PC-9 (cell line): ENCODE results near the gene PTPN18. TPM values are rescaled to one million over a fixed set of nuclear protein-coding genes. Genes with fewer than 3 reads are reported as not detected.

Source experiments
- BruUV-seq: library from RNA; stranded (reverse); fragments of 400-500 nt; replicated peaks from 2 replicates; lab custom pipeline; 2021; lab: Mats Ljungman, UMichigan
- CTCF ChIA-PET: fragments of 300-600 bp; sonication (Branson Sonifier 250); formaldehyde crosslinking; loops from one replicate; lab custom pipeline; 2022; ENCODE audit warnings: antibody characterized with exemption; lab: Charles Lee
- POLR2A ChIA-PET: fragments of 300-600 bp; sonication (Branson Sonifier 250); formaldehyde crosslinking; loops from one replicate; lab custom pipeline; 2022; ENCODE audit warnings: antibody characterized with exemption; ENCODE audit not compliant: unreplicated experiment; lab: Charles Lee
- DNase-seq, 2 experiments: peaks; one replicate each; pipeline versions ENCODE4 v3.0.0 to v3.0.0-alpha.2; 2015 to 2022; ENCODE audit warnings: mixed read lengths in 1 of 2
- H2AFZ ChIP-seq: fragments of 200-600 bp; sonication (generic); 2 replicates; pipeline ENCODE4 v1.8.1; 2017; ENCODE audit warnings: antibody characterized with exemption
- H3F3A ChIP-seq: fragments of 200-600 bp; sonication (generic); 2 replicates; pipeline ENCODE4 v1.8.1; 2017; ENCODE audit warnings: antibody characterized with exemption, mild to moderate bottlenecking, low read depth; ENCODE audit not compliant: insufficient read depth
- H3K27ac ChIP-seq: fragments of 200-600 bp; sonication (generic); 2 replicates; pipeline ENCODE4 v1.6.1; 2016; ENCODE audit warnings: mixed run types
- H3K27me3 ChIP-seq: fragments of 200-600 bp; sonication (generic); 2 replicates; pipeline ENCODE4 v1.6.1; 2016; ENCODE audit warnings: low read depth, mixed run types; ENCODE audit not compliant: insufficient read depth
- H3K36me3 ChIP-seq: fragments of 200-600 bp; sonication (generic); 2 replicates; pipeline ENCODE4 v1.6.1; 2016; ENCODE audit warnings: low read depth, mixed run types
- H3K4me1 ChIP-seq: fragments of 200-600 bp; sonication (generic); replicated peaks from 2 replicates; pipeline ENCODE4 v1.6.1; 2016; ENCODE audit warnings: mixed run types; ENCODE audit not compliant: insufficient read depth
- H3K4me2 ChIP-seq: fragments of 200-600 bp; sonication (generic); 2 replicates; pipeline ENCODE4 v1.6.1; 2017; ENCODE audit warnings: mixed run types
- H3K4me3 ChIP-seq: fragments of 200-600 bp; sonication (generic); 2 replicates; pipeline ENCODE4 v1.6.1; 2016; ENCODE audit warnings: mixed run types
- H3K79me2 ChIP-seq: fragments of 200-600 bp; sonication (generic); 2 replicates; pipeline ENCODE4 v1.6.1; 2017; ENCODE audit warnings: low read depth, mixed run types
- H3K9me2 ChIP-seq: fragments of 200-600 bp; sonication (generic); 2 replicates; pipeline ENCODE4 v1.8.1; 2017; ENCODE audit warnings: mild to moderate bottlenecking; ENCODE audit not compliant: insufficient read depth
- H3K9me3 ChIP-seq: fragments of 200-600 bp; sonication (generic); 2 replicates; pipeline ENCODE4 v1.8.1; 2016; ENCODE audit warnings: low read depth; ENCODE audit not compliant: insufficient read depth
- H4K20me1 ChIP-seq: fragments of 200-600 bp; sonication (generic); 2 replicates; pipeline ENCODE4 v1.8.1; 2017; ENCODE audit not compliant: insufficient read depth
- EZH2 ChIP-seq: fragments of 200-600 bp; sonication (generic); IDR thresholded peaks from 2 replicates; pipeline ENCODE4 v1.8.0; 2017; ENCODE audit warnings: antibody characterized with exemption, low read depth
- intact Hi-C: fragments of 100-400 bp; cut with micrococcal nuclease; formaldehyde crosslinking; loops from one replicate; pipeline ENCODE4 v1.10.0; 2022; ENCODE audit not compliant: unreplicated experiment
- total RNA-seq: library from RNA; stranded (reverse); gene quantifications from 2 replicates; pipeline ENCODE4 v1.2.3, GENCODE V29; 2021
- TF ChIP-seq, protein P1 (sequence below): fragments of 200-600 bp; sonication (generic); conservative IDR thresholded peaks from 2 replicates; pipeline ENCODE4 v1.6.1; 2017; ENCODE audit warnings: mixed run types, antibody characterized with exemption, mild to moderate bottlenecking, moderate library complexity

The PTPN18 gene
- total RNA-seq, 1 experiment from 2014 or later: 55.9 TPM

GRCh38 chr2:130381145-130381544 lies 25.3 kb downstream of the PTPN18 start:
- POLR2A ChIA-PET: no interaction called here
- no peaks in the 10 kb centered on the region for H3K9me3 ChIP-seq

GRCh38 chr2:130381619-130382018 lies 25.8 kb downstream of the PTPN18 start:
- Histone ChIP-seq H3F3A (no peaks in the 10 kb centered on the region), H3K79me2 (no peaks in the 10 kb centered on the region), H3K27me3 (no peaks in the 10 kb centered on the region), H3K9me3 (no peaks in the 10 kb centered on the region), H2AFZ (no peak overlapping the region), H3K4me2 (no peak overlapping the region), H3K36me3 (no peaks in the 10 kb centered on the region), H3K27ac (no peak overlapping the region), H3K4me3 (no peak overlapping the region), H3K9me2 (no peaks in the 10 kb centered on the region), H3K4me1 (no peaks in the 10 kb centered on the region), H4K20me1 (no peaks in the 10 kb centered on the region)
- POLR2A ChIA-PET: no interaction called here
- no peak for TF ChIP-seq EZH2
- TF ChIP-seq, protein P1, sequence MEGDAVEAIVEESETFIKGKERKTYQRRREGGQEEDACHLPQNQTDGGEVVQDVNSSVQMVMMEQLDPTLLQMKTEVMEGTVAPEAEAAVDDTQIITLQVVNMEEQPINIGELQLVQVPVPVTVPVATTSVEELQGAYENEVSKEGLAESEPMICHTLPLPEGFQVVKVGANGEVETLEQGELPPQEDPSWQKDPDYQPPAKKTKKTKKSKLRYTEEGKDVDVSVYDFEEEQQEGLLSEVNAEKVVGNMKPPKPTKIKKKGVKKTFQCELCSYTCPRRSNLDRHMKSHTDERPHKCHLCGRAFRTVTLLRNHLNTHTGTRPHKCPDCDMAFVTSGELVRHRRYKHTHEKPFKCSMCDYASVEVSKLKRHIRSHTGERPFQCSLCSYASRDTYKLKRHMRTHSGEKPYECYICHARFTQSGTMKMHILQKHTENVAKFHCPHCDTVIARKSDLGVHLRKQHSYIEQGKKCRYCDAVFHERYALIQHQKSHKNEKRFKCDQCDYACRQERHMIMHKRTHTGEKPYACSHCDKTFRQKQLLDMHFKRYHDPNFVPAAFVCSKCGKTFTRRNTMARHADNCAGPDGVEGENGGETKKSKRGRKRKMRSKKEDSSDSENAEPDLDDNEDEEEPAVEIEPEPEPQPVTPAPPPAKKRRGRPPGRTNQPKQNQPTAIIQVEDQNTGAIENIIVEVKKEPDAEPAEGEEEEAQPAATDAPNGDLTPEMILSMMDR: no peak
- intact Hi-C loops: no loop called here
- no TSS peak for BruUV-seq
- no peak for DNase-seq
- CTCF ChIA-PET: no interaction called here

More at GRCh38 chr2:130381145-130381544, 25.3 kb downstream of the PTPN18 start:
- intact Hi-C loops: no loop called here
- Histone ChIP-seq H3K4me3 (no peak overlapping the region), H3K36me3 (no peaks in the 10 kb centered on the region), H2AFZ (no peak overlapping the region), H3K79me2 (no peaks in the 10 kb centered on the region), H3K4me2 (no peak overlapping the region), H3K4me1 (no peaks in the 10 kb centered on the region), H3K27me3 (no peaks in the 10 kb centered on the region), H3K27ac (no peak overlapping the region), H3K9me2 (no peaks in the 10 kb centered on the region), H4K20me1 (no peaks in the 10 kb centered on the region), H3F3A (no peaks in the 10 kb centered on the region)
- no peak for DNase-seq
- BruUV-seq: no TSS peak
- CTCF ChIA-PET: no interaction called here
- TF ChIP-seq, protein P1: no peak
- TF ChIP-seq EZH2: no peak

DNA sequence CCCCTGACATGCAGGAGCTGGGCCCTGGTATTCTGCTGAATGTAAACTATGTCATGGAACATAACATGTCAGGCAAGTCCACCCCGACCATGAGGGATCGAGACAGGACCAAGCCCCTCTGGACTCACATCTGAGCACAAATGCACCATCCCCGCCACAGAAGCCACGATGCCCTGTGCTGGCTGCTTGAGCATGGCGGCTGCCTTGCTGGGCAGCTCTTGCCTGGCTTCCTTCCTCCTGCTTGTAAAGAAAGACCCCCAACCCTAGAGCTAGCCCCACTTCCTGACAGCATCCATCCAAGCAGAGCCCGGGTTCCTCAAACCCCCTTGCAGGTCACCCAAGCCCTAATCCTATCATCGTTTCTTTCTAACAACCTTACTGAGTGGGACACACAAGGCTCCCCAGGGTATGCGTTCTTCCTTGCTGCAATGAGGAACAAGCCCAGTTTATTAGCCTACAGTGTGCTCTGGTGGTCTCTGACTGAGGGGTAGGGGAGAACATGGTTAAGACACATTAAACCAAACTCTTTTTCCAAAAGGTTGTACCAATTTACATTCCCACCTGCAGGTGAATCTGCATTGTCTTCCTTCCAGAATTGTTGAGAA lies 26.6 kb downstream of the PTPN18 start:
- ChIA-PET POLR2A (no interaction called here), CTCF (no interaction called here)
- BruUV-seq: no TSS peak
- Histone ChIP-seq H3K4me2 (no peak overlapping the region), H3K27ac (no peak overlapping the region), H3K9me2 (no peaks in the 10 kb centered on the region), H4K20me1 (no peaks in the 10 kb centered on the region), H3K9me3 (no peaks in the 10 kb centered on the region), H3K79me2 (no peaks in the 10 kb centered on the region), H3F3A (no peaks in the 10 kb centered on the region), H2AFZ (no peak overlapping the region), H3K4me3 (no peak overlapping the region), H3K27me3 (no peaks in the 10 kb centered on the region), H3K36me3 (no peaks in the 10 kb centered on the region), H3K4me1 (no peaks in the 10 kb centered on the region)
- intact Hi-C loops: no loop called here
- DNase-seq: no peak
- TF ChIP-seq EZH2: no peak
- TF ChIP-seq, protein P1: no peak
